A673 (cell line): ENCODE results near the gene WNT8A.
A peak's percentile ranks its signal among the peaks of the same experiment; 100 is the strongest.

Experiments used
- EZH2 ChIP-seq: fragments of 200-600 bp; sonication (generic); IDR thresholded peaks from 2 replicates; pipeline ENCODE4 v1.6.1; 2017; ENCODE audit warnings: borderline replicate concordance, low read depth, mild to moderate bottlenecking, mixed read lengths, antibody characterized with exemption, low read length; ENCODE audit not compliant: poor library complexity, severe bottlenecking
- TF ChIP-seq, protein P1 (sequence below): fragments of 300-800, 200-600 bp; sonication (generic); conservative IDR thresholded peaks from 2 replicates; pipeline ENCODE4 v1.5.1; 2017; ENCODE audit warnings: low read depth, mild to moderate bottlenecking, antibody characterized with exemption, low read length, moderate library complexity, mixed read lengths

DNA sequence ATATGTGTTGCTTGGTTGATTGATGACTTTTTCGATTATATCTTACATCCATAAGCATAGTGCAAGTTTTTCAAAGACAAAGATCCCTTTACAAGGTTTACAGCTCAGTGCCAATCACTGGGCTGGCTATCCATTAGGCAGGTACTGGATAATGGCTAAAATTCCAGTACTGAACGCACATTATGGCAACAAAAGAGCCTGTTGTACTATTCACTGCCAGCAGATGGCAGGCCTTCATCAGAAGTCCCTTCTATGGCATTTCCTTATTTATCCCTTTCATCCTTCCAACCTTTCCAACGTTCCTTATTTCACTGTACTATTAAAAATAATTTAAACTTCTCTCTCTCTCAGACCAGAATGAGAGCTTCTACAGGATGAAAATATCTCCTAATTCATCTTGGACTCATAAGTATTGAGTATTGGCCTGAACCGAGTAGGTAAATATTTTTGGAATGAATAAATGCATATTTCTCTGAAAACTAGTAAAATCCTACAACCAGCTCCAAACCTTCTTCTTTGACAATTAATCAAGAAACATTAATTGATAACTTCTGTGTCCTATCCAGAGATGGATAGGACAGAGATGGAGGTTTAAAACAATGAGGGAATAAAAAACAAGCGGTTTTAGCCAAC is 6.7 kb upstream of the WNT8A start:
- TF ChIP-seq, protein P1, sequence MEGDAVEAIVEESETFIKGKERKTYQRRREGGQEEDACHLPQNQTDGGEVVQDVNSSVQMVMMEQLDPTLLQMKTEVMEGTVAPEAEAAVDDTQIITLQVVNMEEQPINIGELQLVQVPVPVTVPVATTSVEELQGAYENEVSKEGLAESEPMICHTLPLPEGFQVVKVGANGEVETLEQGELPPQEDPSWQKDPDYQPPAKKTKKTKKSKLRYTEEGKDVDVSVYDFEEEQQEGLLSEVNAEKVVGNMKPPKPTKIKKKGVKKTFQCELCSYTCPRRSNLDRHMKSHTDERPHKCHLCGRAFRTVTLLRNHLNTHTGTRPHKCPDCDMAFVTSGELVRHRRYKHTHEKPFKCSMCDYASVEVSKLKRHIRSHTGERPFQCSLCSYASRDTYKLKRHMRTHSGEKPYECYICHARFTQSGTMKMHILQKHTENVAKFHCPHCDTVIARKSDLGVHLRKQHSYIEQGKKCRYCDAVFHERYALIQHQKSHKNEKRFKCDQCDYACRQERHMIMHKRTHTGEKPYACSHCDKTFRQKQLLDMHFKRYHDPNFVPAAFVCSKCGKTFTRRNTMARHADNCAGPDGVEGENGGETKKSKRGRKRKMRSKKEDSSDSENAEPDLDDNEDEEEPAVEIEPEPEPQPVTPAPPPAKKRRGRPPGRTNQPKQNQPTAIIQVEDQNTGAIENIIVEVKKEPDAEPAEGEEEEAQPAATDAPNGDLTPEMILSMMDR: peak; percentile 82
- no peak for TF ChIP-seq EZH2
